ENCODE measurements around the gene CCDC107. TPM values are rescaled to one million over a fixed set of nuclear protein-coding genes. Genes with fewer than 3 reads are reported as not detected.

CCDC107 gene
- total and polyA plus RNA-seq, 9 of the 15 experiments (the other 6 are each of a cell fraction or from before 2014, with no cell fraction given) = 0.35 to 11.3 (median 6.9) TPM; not detected in 1

- TF ChIP-seq ZBTB49 (CRISPR knock-in tag; IDR thresholded peaks at IDR 0.05; ENCODE audit: borderline replicate concordance) = no peak
- no peak for TF ChIP-seq ZKSCAN3 (CRISPR knock-in tag; IDR thresholded peaks at IDR 0.05)
Observed at GRCh38 chr9:35658968-35659220, 802 bp downstream of the CCDC107 start (continued).

- no TSS peak for BruUV-seq (replicated peaks)
- WGBS (ENCODE audit: insufficient coverage, low coverage, missing lambda C conversion rate) = 85% methylated on average over 2 of the region's 3 CpGs
- in situ Hi-C loops (cut with MboI) = no loop called here
- H3K4me3 ChIP-seq = peak overlapping the region; percentile 89
- H3K9ac ChIP-seq (ENCODE audit: insufficient read depth in 1 of 2, low read depth in 2 of 2, low read length in 2 of 2) = peak overlapping the region in 1 of 2 experiments; percentile 86; a peak in 1 of 4 replicates
- ChIA-PET CTCF (ENCODE audit: low intra/inter-chr PET ratio) (no interaction called here), POLR2A (interaction anchor here (0.8 to 1.1 kb wide), 3 partner anchors 37 to 544 kb away, joined by 3 to 8 read pairs (median 5); partner anchors contain the start of gene ATOSB)
- intact Hi-C loops (cut with micrococcal nuclease) = loop anchor here (5.0 kb wide), 1 partner anchor 38 kb away; no protein-coding TSS in a partner anchor
- no peak for TF ChIP-seq FOXJ3 (CRISPR knock-in tag; IDR thresholded peaks at IDR 0.05)
- no peak for TF ChIP-seq NR3C1 (CRISPR knock-in tag; IDR thresholded peaks at IDR 0.05)
- no peak for TF ChIP-seq HNRNPK (IDR thresholded peaks at IDR 0.05; ENCODE audit: low read depth, low read length, poor library complexity, severe bottlenecking)
- TF ChIP-seq SRSF3 (IDR thresholded peaks at IDR 0.05; ENCODE audit: insufficient read depth, low read length) = no peak
- TF ChIP-seq RBM14 (IDR thresholded peaks at IDR 0.05; ENCODE audit: borderline replicate concordance, insufficient read depth, low read depth, low read length) = no peak
- TF ChIP-seq PHF8 (IDR thresholded peaks at IDR 0.05; ENCODE audit: borderline replicate concordance, low read length) = no peak
- no peak for TF ChIP-seq ZNF584 (CRISPR knock-in tag; IDR thresholded peaks at IDR 0.05; ENCODE audit: low read depth)
- TF ChIP-seq ZNF444 (CRISPR knock-in tag; IDR thresholded peaks at IDR 0.05) = no peak
- no peak for TF ChIP-seq ZNF277 (CRISPR knock-in tag; IDR thresholded peaks at IDR 0.05; ENCODE audit: borderline replicate concordance)
- TF ChIP-seq KDM1A (IDR thresholded peaks at IDR 0.05) = no peak
- no peak for TF ChIP-seq SP1 (CRISPR knock-in tag; IDR thresholded peaks at IDR 0.05)
- no peak for TF ChIP-seq SMARCB1 (IDR thresholded peaks at IDR 0.05; ENCODE audit: insufficient read length, low read depth)
- no peak for TF ChIP-seq NCOA4 (IDR thresholded peaks at IDR 0.05; ENCODE audit: partially characterized antibody)
- H2AFZ ChIP-seq (ENCODE audit: low read depth, low read length) = no peak overlapping the region
- peak overlapping the region; percentile 96; the same call in 1 of the 2 replicates for H3K4me2 ChIP-seq (ENCODE audit: insufficient read depth, low read length)
- no peak for FAIRE-seq
- H3K36me3 ChIP-seq (ENCODE audit: control insufficient read depth, insufficient read depth, low read length) = peaks cover 36% of the 10 kb centered on the region; the same call in 2 of the 3 replicates
- peaks cover 20% of the 10 kb centered on the region for H3K79me2 ChIP-seq (ENCODE audit: control insufficient read depth, insufficient read depth, low read length)
- no peak for ATAC-seq
- H3K27me3 ChIP-seq (ENCODE audit: control insufficient read depth in 2 of 2, insufficient read depth in 2 of 2, low read length in 2 of 2) = no peaks in the 10 kb centered on the region
- H3K9me3 ChIP-seq (replicated peaks; ENCODE audit: control insufficient read depth, insufficient read depth, low read depth, low read length) = no peaks in the 10 kb centered on the region
- H3K27ac ChIP-seq (ENCODE audit: extremely low read depth, low read depth, low read length) = peak overlapping the region; percentile 98; the same call in 1 of the 3 replicates
- no peaks in the 10 kb centered on the region for H3K9me1 ChIP-seq (ENCODE audit: control insufficient read depth, insufficient read depth, low read length)
- H4K20me1 ChIP-seq (replicated peaks; ENCODE audit: control insufficient read depth, insufficient read depth, low read length) = no peaks in the 10 kb centered on the region
- peaks cover 14 to 36% of the 10 kb centered on the region in 2 experiments for H3K4me1 ChIP-seq (replicated peaks in 1 of 2; ENCODE audit: control insufficient read depth in 2 of 2, insufficient read depth in 2 of 2, low read length in 2 of 2)
- no peak for DNase-seq (ENCODE audit: extremely low read depth in 1 of 4, low spot score in 3 of 4)
Observed at GRCh38 chr9:35659340-35659739, 1.2 kb downstream of the CCDC107 start.

Data from K562 (cell line).